Liver (tissue), 3 donors: ENCODE measurements around the gene KRT83.

Experiments used
- EGR1 ChIP-seq, 2 donors: IDR thresholded peaks; 2 replicates each; pipeline ENCODE4 v1.6.1; 2016 to 2018; ENCODE audit warnings: antibody characterized with exemption in 2 of 2, low read depth in 2 of 2
- FOXA1 ChIP-seq: IDR thresholded peaks from 2 replicates; pipeline ENCODE4 v1.6.1; 2016; ENCODE audit warnings: antibody characterized with exemption
- GABPA ChIP-seq, 2 donors: IDR thresholded peaks in 1 of 2; conservative IDR thresholded peaks in 1 of 2; 2 replicates each; pipeline ENCODE4 v1.6.1; 2016; ENCODE audit warnings: antibody characterized with exemption in 2 of 2, mild to moderate bottlenecking in 1 of 2, moderate library complexity in 1 of 2
- JUND ChIP-seq, 2 donors: IDR thresholded peaks; 2 replicates each; pipeline ENCODE4 v1.6.1; 2016; ENCODE audit warnings: antibody characterized with exemption in 2 of 2
- RAD21 ChIP-seq, 2 donors: IDR thresholded peaks; 2 replicates each; pipeline ENCODE4 v1.6.1; 2016; ENCODE audit warnings: antibody characterized with exemption in 2 of 2, mild to moderate bottlenecking in 2 of 2
- REST ChIP-seq: IDR thresholded peaks from 2 replicates; pipeline ENCODE4 v1.6.1; 2016; ENCODE audit warnings: antibody characterized with exemption, mild to moderate bottlenecking
- RXRA ChIP-seq, 2 donors: IDR thresholded peaks; 2 replicates each; pipeline ENCODE4 v1.6.1; 2017 to 2018; ENCODE audit warnings: antibody characterized with exemption in 2 of 2, mild to moderate bottlenecking in 1 of 2
- TAF1 ChIP-seq: conservative IDR thresholded peaks from 2 replicates; pipeline ENCODE4 v1.6.1; 2016; ENCODE audit warnings: antibody characterized with exemption, mild to moderate bottlenecking
- YY1 ChIP-seq: IDR thresholded peaks from 2 replicates; pipeline ENCODE4 v1.6.1; 2016; ENCODE audit warnings: antibody characterized with exemption, mild to moderate bottlenecking
- TF ChIP-seq, protein P1 (sequence below): fragments of 150-350 bp; IDR thresholded peaks from 2 replicates; pipeline ENCODE4 v1.5.1; 2017; ENCODE audit warnings: improper control_type of control experiment, low read depth, low read length; ENCODE audit not compliant: missing input control
- TF ChIP-seq, protein P2 (sequence below): IDR thresholded peaks from 2 replicates; pipeline ENCODE4 v1.6.1; 2016; ENCODE audit warnings: antibody characterized with exemption
- TF ChIP-seq, protein P3 (sequence below): IDR thresholded peaks from 2 replicates; pipeline ENCODE4 v1.6.1; 2016; ENCODE audit warnings: antibody characterized with exemption
- TF ChIP-seq, protein P4 (sequence below): IDR thresholded peaks from 2 replicates; pipeline ENCODE4 v1.6.1; 2016; ENCODE audit warnings: antibody characterized with exemption
- donor health status: healthy.
- donor health status: healthy.

- TF ChIP-seq, protein P1, sequence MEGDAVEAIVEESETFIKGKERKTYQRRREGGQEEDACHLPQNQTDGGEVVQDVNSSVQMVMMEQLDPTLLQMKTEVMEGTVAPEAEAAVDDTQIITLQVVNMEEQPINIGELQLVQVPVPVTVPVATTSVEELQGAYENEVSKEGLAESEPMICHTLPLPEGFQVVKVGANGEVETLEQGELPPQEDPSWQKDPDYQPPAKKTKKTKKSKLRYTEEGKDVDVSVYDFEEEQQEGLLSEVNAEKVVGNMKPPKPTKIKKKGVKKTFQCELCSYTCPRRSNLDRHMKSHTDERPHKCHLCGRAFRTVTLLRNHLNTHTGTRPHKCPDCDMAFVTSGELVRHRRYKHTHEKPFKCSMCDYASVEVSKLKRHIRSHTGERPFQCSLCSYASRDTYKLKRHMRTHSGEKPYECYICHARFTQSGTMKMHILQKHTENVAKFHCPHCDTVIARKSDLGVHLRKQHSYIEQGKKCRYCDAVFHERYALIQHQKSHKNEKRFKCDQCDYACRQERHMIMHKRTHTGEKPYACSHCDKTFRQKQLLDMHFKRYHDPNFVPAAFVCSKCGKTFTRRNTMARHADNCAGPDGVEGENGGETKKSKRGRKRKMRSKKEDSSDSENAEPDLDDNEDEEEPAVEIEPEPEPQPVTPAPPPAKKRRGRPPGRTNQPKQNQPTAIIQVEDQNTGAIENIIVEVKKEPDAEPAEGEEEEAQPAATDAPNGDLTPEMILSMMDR = no peak
- TF ChIP-seq, protein P2, sequence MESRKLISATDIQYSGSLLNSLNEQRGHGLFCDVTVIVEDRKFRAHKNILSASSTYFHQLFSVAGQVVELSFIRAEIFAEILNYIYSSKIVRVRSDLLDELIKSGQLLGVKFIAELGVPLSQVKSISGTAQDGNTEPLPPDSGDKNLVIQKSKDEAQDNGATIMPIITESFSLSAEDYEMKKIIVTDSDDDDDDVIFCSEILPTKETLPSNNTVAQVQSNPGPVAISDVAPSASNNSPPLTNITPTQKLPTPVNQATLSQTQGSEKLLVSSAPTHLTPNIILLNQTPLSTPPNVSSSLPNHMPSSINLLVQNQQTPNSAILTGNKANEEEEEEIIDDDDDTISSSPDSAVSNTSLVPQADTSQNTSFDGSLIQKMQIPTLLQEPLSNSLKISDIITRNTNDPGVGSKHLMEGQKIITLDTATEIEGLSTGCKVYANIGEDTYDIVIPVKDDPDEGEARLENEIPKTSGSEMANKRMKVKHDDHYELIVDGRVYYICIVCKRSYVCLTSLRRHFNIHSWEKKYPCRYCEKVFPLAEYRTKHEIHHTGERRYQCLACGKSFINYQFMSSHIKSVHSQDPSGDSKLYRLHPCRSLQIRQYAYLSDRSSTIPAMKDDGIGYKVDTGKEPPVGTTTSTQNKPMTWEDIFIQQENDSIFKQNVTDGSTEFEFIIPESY = no peak
- TF ChIP-seq, protein P3, sequence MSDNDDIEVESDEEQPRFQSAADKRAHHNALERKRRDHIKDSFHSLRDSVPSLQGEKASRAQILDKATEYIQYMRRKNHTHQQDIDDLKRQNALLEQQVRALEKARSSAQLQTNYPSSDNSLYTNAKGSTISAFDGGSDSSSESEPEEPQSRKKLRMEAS = no peak
- TF ChIP-seq JUND (IDR thresholded peaks at IDR 0.05) (no peak), RAD21 (IDR thresholded peaks at IDR 0.05) (no peak), REST (no peak), GABPA (IDR thresholded peaks at IDR 0.05 in 1 of 2, conservative IDR thresholded peaks at IDR 0.05 in 1 of 2) (no peak), YY1 (no peak), EGR1 (IDR thresholded peaks at IDR 0.05; ENCODE audit: low read depth in 2 of 2) (no peak), RXRA (IDR thresholded peaks at IDR 0.05) (no peak), FOXA1 (no peak), TAF1 (no peak)
- TF ChIP-seq, protein P4, sequence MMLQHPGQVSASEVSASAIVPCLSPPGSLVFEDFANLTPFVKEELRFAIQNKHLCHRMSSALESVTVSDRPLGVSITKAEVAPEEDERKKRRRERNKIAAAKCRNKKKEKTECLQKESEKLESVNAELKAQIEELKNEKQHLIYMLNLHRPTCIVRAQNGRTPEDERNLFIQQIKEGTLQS = no peak
These were observed 26.6 kb upstream of the KRT83 start for GRCh38 chr12:52347551-52348510.
